ENCODE results near the gene CENPX.
"Not testable (repeated sequence)": the region's sequence is repeated elsewhere in the genome, so short reads cannot be mapped to it uniquely, and the experiment has no call there.

The CENPX gene

DNA sequence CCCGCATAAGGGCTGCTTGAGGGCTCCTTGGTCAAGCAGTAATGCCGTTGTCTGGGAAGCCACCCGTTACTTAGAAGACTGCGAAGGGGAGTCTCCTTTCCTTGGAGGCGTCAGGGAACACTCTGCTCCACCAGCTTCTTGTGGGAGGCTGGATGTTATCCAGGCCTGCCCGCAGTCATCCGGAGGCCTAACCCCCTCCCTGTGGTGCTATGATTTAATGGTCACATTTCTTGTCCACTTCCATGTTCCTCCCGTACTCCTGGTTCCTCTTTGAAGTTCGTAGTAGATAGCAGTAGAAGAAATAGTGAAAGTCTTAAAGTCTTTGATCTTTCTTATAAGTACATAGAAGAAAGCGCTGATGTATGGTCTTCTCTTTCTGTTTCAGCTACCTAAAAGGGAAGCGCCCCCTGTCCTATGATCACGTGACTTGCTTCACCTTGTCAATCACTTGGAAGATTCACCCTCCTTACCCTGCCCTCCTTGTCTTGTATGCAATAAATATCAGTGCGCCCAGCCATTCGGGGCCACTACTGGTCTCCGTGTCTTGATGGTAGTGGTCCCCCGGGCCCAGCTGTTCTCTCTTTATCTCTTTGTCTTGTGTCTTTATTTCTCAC lies 16.2 kb upstream of the CENPX start:
- not testable (repeated sequence) for DNase-seq

DNA sequence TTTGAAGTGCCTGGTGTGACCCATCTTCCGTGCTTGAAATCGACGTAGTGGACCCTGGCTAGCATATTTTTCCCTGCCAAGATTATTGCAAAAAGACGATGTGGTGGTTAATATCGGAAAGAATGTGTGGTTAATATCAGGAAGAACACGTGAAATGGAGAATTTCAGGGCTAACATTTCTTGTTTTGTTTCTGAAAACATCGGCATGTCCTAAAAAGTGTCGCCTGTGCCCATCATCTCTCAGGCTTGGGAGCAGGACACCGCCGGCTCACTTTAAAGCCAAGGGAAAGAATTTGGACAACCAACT lies 15.2 kb upstream of the CENPX start:
- no peak for DNase-seq

DNA sequence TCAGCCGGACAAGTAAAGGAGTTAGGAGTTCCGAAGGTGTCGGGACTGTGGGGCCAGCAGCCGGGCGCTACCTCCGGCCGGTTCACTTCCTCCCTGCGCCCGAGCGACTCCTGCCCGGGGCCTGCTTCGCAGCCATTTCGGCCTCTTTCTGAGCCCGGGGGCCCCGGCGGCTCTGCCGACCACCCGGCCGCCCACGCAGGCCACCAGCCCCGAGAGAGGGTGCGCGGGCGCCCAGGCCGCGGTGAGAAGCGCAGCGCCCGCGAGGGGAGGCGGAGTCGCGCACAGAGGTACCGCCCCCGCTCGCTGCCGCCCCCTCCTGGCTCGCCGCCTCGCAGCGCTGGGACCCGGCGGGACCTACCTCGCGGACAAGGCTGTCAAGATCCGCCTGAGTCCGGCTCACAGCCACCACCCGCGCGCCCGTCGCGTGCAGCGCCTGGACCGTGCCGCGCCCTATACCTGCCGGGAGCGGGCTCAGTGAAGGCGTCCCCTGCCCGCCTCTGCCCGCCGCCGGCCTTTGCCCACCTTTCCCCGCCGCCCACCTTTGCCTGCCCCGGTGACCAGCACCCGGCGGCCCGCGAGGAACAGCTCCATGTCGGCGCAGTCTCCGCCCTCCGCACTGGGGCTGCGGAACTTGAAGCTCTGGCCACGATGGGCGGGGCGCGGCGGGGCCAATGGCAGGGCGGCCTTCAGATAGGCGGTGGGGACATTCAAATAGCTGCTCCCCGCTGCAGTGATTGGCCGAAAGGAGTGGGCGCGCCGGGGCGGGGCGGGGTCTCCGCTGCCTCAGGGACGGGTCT lies 14.6 kb upstream of the CENPX start, which contains the start of gene DCXR:
TSS of gene DCXR (minus strand) at position 606 of the 797 bp plus-strand sequence. CDS start at position 591, 15 bp downstream.
- peak; percentile 84 for DNase-seq

DNA sequence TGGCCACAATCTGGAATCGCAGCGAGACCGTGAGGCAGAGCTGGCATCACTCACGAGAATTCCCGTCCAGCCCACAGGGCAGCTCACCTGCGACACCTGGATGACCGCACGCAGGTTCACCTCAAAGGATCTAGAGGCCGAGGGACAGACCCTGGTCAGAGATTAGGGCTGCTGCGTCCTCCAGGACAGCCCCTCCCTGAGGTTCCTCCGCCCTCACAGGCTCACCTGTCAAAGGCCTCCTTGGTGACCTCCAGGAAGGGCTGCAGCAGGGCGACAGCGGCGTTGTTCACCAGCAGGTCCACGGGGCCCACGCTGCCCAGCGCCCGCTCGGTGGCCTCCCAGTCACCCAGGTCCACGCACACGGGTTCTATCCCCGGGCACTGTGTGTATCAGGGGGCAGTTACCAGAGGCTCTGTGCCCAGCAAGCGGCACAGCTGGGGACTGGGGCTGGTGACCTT lies 14.0 kb upstream of the CENPX start:
- DNase-seq, result no peak

DNA sequence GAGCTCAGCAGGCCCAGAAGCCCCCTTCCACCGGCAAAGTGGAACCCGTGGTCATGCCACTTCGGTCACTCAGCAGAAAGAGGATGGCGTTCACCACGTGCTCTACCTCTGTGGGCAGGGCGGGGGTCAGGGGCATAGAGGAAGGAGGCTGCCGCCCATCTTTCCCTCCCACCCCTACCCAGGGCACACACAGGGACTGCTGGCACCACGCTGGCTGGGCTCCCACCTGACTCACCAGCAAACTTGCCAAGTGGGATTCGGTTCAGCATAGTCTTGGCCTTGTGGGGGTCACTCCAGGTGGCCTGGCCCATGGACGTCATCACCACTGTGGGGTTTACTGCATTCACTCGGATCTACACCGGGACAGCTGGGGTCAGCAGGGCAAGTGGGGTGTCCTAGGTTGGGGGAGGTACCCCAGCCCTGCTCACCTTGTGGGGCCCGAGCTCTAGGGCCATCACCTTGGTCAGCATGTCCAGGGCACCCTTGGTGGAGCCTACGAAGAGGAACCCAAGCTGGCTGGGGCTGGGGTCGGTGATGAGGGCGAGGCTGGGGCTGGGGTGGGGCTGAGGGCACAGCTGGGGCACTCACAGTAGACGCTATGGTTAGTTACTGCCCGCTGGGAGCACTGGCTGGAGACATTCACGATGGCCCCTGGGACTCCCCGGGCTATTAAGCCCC lies 13.4 kb upstream of the CENPX start:
- no peak for DNase-seq

DNA sequence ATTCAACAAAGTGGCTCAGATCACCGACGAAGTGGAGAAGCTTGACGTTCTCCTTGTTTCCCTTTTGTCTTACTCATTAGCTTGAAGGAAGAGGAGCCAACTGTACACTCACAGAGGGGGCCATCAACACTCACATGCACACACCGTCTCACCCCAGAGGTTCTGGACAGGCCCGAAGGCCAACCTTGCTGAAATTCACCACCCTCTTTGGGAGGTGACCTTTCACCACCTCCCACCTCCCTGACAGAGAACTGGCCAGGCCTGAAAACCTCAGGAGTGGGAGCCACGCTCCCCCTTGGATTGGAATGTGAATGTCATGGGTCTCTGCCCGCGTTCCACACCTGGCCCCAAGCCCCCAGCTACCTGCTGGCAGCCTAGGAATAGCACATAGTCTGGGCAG lies 12.8 kb upstream of the CENPX start:
- DNase-seq, result no peak

DNA sequence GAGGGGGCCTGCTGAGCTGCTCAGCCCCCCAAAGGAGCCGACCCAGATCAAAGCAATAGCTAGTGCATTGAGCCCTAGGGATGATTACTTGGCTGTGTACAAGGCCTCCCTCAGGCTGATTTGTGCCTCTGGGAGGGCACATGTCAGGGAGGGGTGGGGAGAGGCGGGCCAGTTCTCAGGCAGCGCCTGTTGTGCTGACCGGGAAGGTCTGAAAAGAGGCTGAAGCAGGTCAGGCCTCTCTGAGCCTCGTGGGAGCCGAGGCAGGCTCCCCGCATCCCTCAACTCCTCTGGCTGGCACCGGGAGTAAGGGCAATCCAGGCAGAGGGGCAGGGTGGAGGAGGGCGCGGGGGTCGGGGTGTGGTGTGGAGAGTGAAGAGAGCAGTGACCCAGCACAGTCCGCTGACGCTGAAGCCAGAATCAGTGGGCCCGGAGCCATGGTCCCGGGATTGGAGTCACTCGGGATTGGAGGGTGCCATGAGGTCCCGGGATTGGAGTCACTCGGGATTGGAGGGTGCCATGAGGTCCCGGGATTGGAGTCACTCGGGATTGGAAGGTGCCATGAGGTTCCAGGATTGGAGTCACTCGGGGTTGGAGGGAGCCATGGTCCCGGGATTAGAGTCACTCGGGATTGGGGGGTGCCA lies 11.8 kb upstream of the CENPX start:
- no peak for DNase-seq

DNA sequence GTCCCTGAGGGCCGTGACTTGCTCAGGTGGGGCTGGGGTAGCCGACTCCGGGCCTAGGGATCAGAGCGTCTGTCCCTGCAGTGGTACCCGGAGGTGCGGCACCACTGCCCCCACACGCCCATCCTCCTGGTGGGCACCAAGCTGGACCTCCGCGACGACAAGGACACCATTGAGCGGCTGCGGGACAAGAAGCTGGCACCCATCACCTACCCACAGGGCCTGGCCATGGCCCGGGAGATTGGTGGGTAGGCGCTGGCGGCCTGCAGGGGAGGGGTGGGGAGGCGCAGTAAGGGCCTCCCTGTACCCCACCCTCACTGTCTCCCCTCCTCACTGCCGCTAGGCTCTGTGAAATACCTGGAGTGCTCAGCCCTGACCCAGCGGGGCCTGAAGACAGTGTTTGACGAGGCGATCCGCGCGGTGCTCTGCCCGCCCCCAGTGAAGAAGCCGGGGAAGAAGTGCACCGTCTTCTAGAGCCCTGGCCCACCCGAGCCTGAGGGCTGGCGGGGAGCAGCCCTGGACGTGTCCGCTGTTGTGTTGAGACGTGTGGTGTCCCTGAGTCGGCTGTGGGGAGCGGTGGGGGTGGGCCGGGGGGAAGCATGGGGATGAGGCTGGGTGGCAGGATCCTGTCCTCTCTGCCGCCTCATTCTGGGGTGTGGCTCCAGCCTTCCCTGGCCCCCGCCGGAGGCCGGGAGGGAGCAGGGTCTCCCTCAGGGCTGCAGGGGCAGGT lies 10.8 kb upstream of the CENPX start:
- DNase-seq, result no peak

DNA sequence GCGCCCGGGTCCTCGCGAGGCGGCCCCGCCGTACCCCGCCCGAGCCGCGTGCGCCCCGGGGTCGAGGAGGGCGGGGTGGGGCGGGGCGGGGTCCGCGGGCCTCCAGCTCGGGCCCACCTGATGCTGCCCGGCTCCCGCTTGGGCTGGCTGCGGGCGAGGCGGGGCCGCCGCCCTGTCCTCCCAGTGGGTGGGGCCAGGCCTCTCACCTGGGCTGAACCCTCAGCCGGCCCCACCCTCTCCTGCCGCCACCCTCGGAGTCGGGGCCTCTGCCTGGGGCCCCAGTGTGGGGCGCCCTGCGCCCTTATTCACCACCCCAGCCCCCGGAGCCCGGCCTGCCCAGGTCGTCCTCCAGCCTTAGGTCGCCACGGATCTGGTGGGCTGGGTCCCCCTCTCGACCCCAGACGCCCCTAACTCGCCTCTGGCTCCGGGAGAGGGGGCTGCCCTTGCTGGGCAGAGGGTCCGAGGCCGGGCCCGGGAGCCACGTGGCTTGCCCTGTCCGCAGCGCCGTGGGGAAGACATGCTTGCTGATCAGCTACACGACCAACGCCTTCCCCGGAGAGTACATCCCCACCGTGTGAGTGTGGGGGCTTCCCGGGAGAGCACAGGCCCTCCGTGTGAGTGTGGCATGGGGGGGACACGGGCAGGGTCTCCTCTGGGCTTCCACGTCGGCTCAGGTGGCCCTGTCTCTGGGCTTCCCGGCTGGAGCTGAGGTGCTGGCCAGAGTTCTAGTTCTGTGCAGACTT lies 9.4 kb upstream of the CENPX start:
- no peak for DNase-seq

DNA sequence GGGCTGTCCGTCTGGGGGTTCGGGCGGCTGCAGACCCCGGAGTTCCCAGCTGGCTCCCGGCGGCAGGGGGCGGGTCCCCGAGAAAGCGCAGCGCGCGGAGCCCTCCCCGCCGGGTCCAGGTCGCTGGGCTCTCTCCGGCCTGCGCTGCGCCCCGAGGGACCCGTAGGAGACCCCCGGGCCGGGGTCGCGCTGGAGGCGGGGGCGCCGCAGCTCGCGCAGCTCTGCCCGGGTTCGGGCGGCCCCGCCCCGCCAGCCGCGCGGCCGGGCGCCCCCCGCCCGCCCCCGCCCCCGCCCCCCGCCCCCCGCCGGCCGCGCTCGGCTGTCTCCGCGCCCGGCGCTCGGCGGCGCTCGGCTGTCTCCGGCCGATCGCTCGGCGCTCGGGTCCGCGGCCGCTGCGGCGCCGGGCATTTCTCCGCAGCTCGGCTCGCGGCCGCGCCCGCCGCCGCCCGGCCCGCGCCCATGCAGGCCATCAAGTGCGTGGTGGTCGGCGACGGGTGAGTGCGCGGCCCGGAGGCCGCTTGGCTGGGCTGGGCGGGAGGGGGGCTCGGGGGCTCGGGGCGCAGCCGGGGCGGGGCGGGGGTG lies 8.7 kb upstream of the CENPX start, which contains the start of gene RAC3:
TSS of gene RAC3 (plus strand) at position 376 of the 582 bp plus-strand sequence. CDS start at position 460, 84 bp downstream.
- DNase-seq, result no peak

DNA sequence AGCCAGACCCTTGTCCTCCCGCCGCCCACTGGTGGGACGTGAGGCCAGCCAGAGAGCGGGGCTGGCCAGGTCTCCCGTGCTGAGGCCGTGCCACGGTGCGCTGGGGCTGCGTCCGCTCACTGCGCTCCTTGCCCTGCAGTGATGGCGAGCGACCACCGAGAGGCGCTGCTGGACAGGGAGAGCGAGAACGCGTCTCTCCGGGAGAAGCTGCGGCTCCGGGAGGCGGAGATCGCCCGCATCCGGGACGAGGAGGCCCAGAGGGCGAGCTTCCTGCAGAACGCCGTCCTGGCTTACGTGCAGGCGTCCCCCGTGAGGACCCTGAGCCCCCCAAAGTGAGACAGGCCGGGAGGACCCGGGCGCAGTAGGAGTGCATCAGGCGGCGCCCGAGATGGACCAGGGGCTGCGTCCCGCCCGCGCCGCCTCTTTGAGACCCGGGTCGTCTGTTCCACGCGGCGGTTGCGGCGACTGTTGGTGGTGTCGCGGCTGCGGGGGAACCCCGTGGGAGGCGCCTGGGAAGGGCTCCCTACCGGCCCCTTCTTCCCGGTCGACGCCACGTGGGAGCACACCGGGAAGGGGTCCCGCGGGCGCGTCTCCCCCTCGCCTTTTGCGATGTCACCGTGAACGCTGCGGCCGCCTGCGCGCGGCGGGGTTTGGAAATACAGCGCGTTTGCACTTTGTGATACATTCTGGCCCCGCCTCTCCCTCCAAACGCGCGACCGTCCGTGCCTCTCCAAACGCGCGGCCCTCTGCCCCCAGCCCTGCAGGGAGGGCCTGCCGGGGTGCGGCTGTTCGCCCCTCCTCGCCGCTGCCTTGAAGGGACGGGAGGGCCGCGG lies 8.0 kb upstream of the CENPX start:
- no peak for DNase-seq

DNA sequence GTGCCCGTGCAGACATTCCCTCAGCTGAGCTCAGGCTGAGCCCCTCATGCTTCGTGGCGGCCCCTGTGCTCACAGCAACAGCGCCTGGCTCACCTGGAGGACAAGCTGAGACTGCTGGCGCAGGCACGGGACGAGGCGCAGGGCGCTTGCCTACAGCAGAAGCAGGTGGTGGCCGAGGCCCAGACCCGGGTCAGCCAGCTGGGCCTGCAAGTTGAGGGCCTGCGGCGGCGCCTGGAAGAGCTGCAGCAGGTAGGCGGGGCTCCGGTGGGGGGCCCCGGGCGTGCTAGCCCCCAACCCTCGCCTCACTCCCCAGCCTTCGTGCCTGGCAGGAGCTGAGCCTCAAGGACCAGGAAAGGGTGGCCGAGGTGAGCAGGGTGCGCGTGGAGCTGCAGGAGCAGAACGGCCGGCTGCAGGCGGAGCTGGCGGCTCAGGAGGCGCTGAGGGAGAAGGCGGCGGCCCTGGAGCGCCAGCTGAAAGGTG lies 7.4 kb upstream of the CENPX start:
- DNase-seq, result no peak

DNA sequence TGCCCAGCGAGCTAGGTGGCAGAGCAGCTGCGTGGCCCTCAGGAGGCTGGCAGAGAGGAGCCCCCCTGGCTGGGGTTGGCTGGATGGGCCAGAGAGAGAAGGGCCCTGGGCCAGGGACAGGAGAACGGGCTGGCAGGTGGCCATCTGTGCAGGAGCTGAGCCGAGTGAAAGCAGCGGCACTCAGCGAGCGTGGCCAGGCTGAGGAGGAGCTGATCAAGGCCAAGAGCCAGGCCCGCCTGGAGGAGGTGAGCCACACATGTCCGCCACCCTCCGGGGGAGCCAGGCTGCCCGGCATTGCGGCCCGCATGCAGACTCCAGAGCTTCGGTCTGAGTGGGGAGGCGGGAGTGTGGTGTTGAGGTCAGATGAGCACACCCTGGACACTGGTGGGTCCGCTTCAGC lies 6.7 kb upstream of the CENPX start:
- no peak for DNase-seq

DNA sequence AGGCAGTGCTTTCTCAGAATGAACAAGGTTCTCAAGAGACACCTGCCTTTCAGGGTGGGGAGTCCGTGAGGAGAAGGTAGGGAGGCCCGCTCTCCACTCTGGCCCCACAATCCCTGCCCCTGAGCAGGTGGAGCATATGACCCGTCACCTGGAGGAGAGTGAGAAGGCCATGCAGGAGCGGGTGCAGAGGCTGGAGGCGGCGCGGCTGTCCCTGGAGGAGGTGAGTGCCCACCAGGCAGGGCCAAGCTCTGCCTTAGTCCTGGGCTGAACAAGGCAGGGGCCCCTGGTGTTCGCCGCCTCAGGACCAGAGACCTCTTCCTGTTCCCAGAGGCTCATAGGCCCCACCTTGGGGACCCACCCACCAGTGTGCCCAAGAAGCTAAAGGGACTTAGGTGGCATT lies 6.3 kb upstream of the CENPX start:
- no peak for DNase-seq

DNA sequence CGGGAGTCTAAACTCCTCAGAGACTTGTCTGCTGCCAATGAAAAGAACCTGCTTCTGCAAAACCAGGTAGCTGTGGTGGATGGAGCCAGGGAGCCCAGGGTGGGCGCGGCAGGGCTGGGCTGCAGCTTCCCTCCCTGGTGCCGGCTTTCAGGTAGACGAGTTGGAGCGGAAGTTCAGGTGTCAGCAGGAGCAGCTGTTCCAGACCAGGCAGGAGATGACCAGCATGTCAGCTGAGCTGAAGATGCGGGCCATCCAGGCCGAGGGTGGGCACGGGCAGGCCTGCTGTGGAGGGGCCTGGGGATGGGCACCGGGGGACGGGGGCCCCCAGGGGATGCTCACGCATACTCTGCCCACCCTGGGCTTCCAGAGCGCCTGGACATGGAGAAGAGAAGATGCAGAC lies 5.6 kb upstream of the CENPX start:
- DNase-seq, result no peak

DNA sequence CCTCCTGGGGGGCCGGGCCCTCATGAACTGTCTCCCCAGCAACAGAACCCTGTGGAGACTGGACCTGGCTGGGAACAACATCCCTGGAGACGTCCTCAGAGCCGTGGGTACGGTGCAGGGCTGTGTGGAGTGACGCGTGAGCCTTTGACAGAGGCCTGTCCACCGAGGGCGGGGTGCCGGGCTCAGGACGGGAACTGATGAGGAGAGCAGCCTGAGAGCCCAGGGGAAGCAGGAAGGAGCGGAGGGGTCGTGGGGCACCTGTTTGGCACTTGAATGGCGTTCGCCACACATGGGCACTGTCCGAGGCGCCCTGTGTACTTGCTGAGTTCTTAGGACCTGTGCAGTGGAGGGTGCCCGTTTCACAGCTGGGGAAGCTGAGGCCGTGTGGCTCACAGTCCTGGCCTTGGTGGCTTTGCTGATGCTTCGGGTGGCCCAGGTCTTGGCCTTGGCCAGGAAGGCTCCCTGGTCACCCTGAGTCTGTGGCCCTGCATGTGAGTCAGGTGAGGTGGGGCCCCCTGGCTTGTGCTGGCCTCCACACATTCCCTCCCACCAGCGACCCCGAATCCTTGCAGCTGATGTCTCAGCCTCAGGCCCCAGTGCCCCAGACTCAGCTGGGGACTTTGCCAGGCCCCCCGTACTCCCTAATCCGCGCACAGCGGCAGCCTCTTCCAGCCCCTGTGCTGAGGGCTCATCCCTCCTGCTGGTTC lies 2.9 kb upstream of the CENPX start:
- no peak for DNase-seq

DNA sequence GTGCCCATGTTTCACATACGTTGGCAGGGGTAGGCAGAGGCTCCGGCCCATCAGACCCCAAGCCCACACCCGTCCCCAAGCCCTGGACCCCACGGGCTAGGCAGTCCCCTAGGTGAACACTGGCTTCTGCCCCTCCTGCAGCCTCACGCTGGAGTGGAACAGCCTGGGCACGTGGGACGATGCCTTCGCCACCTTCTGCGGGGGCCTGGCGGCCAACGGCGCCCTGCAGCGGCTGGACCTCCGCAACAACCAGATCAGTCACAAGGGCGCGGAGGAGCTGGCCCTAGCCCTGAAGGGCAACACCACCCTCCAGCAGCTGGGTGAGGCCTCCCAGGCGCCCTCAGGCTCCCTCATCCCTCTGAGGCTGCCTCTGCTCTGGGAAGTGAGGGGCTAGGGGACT lies 2.2 kb upstream of the CENPX start:
- no peak for DNase-seq

DNA sequence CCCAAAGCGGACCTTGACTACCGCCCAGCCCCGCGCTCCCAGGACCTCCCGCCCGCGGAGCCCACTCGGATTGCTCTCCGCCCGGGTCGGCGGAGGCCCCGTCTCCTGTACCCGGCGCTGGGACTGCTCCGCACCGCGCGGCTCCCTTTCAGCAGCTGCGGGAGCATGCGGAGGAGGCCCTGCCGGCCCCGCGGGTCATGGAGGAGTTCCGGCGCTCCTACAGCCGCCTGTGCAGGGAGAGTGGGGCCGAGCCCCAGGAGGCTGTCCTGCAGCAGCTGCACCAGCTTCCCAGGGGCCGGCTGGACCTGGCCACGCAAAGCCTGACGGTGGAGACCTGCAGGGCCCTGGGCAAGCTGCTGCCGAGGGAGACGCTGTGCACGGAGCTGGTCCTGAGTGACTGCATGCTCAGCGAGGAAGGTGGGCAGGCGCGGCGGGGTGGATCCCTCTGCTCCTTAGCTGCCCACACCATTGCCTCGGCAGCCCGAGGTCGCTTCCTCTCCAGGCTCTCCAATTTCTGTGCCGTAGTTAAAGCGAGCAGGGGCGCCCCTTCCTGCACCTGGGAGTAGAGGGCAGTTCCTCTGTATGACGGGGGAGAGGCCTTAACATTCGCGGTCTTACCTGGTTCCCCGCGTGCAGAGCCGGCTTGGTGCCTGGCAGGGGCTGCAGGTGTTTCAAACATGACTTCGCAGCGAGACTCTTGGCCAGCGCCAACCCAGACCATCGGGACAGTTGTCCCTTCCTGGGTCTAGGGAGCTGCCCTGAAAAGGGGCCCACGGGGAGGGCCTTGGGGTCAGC lies 966 bp upstream of the CENPX start:
- DNase-seq, result no peak

DNA sequence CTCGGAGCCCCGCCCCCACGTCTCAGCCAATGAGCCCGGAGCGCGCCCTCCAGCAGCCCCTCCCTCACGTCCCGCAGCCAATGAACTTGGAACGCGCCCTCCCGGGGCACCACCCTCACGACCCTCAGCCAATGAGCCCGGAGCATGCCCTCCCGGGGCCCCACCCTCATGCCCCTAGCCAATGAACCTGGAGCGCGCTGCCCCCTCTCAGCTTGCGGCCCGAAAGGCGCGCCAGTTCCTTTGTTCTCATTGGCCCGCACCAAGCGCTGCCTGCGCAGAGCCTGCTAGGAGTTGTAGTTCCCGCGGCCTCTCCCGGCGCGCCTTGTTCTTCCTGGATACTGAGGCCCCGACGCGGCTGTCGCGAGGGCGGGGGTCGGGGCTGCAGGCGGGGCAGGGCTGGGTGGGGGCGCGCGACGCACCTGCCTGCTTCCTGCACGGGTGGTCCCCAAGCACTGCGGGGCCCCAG lies 336 bp upstream of the CENPX start, which contains the start of gene LRRC45:
TSS of gene LRRC45 (plus strand) at position 325 of the 466 bp plus-strand sequence. CDS start 339 bp downstream, outside the sequence.
- DNase-seq, result peak; percentile 98
